Measurements from ENCODE around the gene TUBB4B. TPM values are rescaled to one million over a fixed set of nuclear protein-coding genes. Genes with fewer than 3 reads are reported as not detected.

TUBB4B gene
- 67.7 and 74.0 TPM in 2 replicates for total RNA-seq

- Histone ChIP-seq H3K4me1 (ENCODE audit: insufficient read depth, low read length) (peaks cover 11% of the 10 kb centered on the region), H4K20me1 (ENCODE audit: insufficient read depth, low read length) (peaks cover 40% of the 10 kb centered on the region), H3K4me3 (ENCODE audit: insufficient read depth, low read length) (peak within 1 kb of the TSS; percentile 89), H3K79me2 (ENCODE audit: insufficient read depth, low read length) (peaks cover 43% of the 10 kb centered on the region), H3K27me3 (ENCODE audit: insufficient read depth, low read length) (no peaks in the 10 kb centered on the region), H3K36me3 (ENCODE audit: insufficient read depth, low read length) (peaks cover 20% of the 10 kb centered on the region), H2AFZ (ENCODE audit: low read length) (peak within 1 kb of the TSS; percentile 72), H3K27ac (ENCODE audit: low read depth, low read length) (peak within 1 kb of the TSS; percentile 82), H3K9me3 (ENCODE audit: low read depth, low read length) (no peaks in the 10 kb centered on the region), H3K4me2 (ENCODE audit: insufficient read depth, low read length) (peak within 1 kb of the TSS; percentile 92)
- TF ChIP-seq CTCF (IDR thresholded peaks at IDR 0.05; ENCODE audit: extremely low read depth, low read depth, low read length) = no peak
- peak; percentile 100 for DNase-seq (ENCODE audit: insufficient read length, low spot score, missing footprints)
Measured at GRCh38 chr9:137240841-137241489, at the start of gene TUBB4B. TUBB4B (plus strand) TSS chr9:137241287; CDS start chr9:137241361, 74 bp downstream.

- peaks cover 14% of the 10 kb centered on the region for H3K36me3 ChIP-seq (ENCODE audit: insufficient read depth, low read length)
- H3K27me3 ChIP-seq (ENCODE audit: insufficient read depth, low read length) = no peaks in the 10 kb centered on the region
- H3K4me2 ChIP-seq (ENCODE audit: insufficient read depth, low read length) = no peak overlapping the region
- DNase-seq (ENCODE audit: insufficient read length, low spot score, missing footprints) = no peak
- no peak overlapping the region for H2AFZ ChIP-seq (ENCODE audit: low read length)
- H3K27ac ChIP-seq (ENCODE audit: low read depth, low read length) = no peak overlapping the region
- H4K20me1 ChIP-seq (ENCODE audit: insufficient read depth, low read length) = peaks cover 38% of the 10 kb centered on the region
- H3K79me2 ChIP-seq (ENCODE audit: insufficient read depth, low read length) = peaks cover 81% of the 10 kb centered on the region
- TF ChIP-seq CTCF (IDR thresholded peaks at IDR 0.05; ENCODE audit: extremely low read depth, low read depth, low read length) = no peak
- no peak overlapping the region for H3K4me3 ChIP-seq (ENCODE audit: insufficient read depth, low read length)
- H3K9me3 ChIP-seq (ENCODE audit: low read depth, low read length) = no peaks in the 10 kb centered on the region
- peaks cover 20% of the 10 kb centered on the region for H3K4me1 ChIP-seq (ENCODE audit: insufficient read depth, low read length)
Measured at GRCh38 chr9:137191691-137192447, 49.2 kb upstream of the TUBB4B start.

GRCh38 chr9:137192448-137192780 is 48.7 kb upstream of the TUBB4B start:
- Histone ChIP-seq H3K9me3 (ENCODE audit: low read depth, low read length) (no peaks in the 10 kb centered on the region), H3K4me2 (ENCODE audit: insufficient read depth, low read length) (no peak overlapping the region), H3K27ac (ENCODE audit: low read depth, low read length) (no peak overlapping the region), H2AFZ (ENCODE audit: low read length) (no peak overlapping the region), H3K27me3 (ENCODE audit: insufficient read depth, low read length) (no peaks in the 10 kb centered on the region), H3K4me1 (ENCODE audit: insufficient read depth, low read length) (peaks cover 15% of the 10 kb centered on the region), H4K20me1 (ENCODE audit: insufficient read depth, low read length) (peaks cover 33% of the 10 kb centered on the region), H3K79me2 (ENCODE audit: insufficient read depth, low read length) (peaks cover 79% of the 10 kb centered on the region), H3K4me3 (ENCODE audit: insufficient read depth, low read length) (no peak overlapping the region), H3K36me3 (ENCODE audit: insufficient read depth, low read length) (peaks cover 14% of the 10 kb centered on the region)
- TF ChIP-seq CTCF (IDR thresholded peaks at IDR 0.05; ENCODE audit: extremely low read depth, low read depth, low read length) = no peak
- DNase-seq (ENCODE audit: insufficient read length, low spot score, missing footprints) = no peak

GRCh38 chr9:137192859-137193258 is 48.2 kb upstream of the TUBB4B start:
- Histone ChIP-seq H3K4me1 (ENCODE audit: insufficient read depth, low read length) (peaks cover 10% of the 10 kb centered on the region), H3K79me2 (ENCODE audit: insufficient read depth, low read length) (peaks cover 79% of the 10 kb centered on the region), H2AFZ (ENCODE audit: low read length) (no peak overlapping the region), H3K9me3 (ENCODE audit: low read depth, low read length) (no peaks in the 10 kb centered on the region), H3K4me3 (ENCODE audit: insufficient read depth, low read length) (no peak overlapping the region), H3K36me3 (ENCODE audit: insufficient read depth, low read length) (peaks cover 14% of the 10 kb centered on the region), H3K27ac (ENCODE audit: low read depth, low read length) (no peak overlapping the region), H3K27me3 (ENCODE audit: insufficient read depth, low read length) (no peaks in the 10 kb centered on the region), H4K20me1 (ENCODE audit: insufficient read depth, low read length) (peaks cover 34% of the 10 kb centered on the region), H3K4me2 (ENCODE audit: insufficient read depth, low read length) (no peak overlapping the region)
- no peak for DNase-seq (ENCODE audit: insufficient read length, low spot score, missing footprints)
- TF ChIP-seq CTCF (IDR thresholded peaks at IDR 0.05; ENCODE audit: extremely low read depth, low read depth, low read length) = no peak
